ENCODE results near the gene EFNB3.

Gene EFNB3

GRCh38 chr17:7703584-7704479, 1.2 kb upstream of the EFNB3 start:
- H3K9me3 ChIP-seq (ENCODE audit: insufficient read depth, low read depth, low read length): no peaks in the 10 kb centered on the region
- peaks cover 26% of the 10 kb centered on the region for H3K27me3 ChIP-seq (ENCODE audit: insufficient read depth, low read length)
- no peak overlapping the region for H3K27ac ChIP-seq (ENCODE audit: low read length)
- peak overlapping the region; percentile 79 for H3K4me3 ChIP-seq (ENCODE audit: low read length)
- peak overlapping the region; percentile 66; the same call in 1 of the 2 replicates for H3K9ac ChIP-seq (ENCODE audit: low read depth, low read length)
- peaks cover 13% of the 10 kb centered on the region; the same call in 1 of the 2 replicates for H3K36me3 ChIP-seq (ENCODE audit: insufficient read depth, low read depth, low read length)
- peaks cover 12% of the 10 kb centered on the region; the same call in 1 of the 2 replicates for H3K4me1 ChIP-seq (ENCODE audit: insufficient read depth, low read length)

GRCh38 chr17:7705269-7706255, 560 bp downstream of the EFNB3 start:
- H3K36me3 ChIP-seq (ENCODE audit: insufficient read depth, low read depth, low read length): peaks cover 11% of the 10 kb centered on the region; the same call in 1 of the 2 replicates
- H3K27me3 ChIP-seq (ENCODE audit: insufficient read depth, low read length): peaks cover 26% of the 10 kb centered on the region
- H3K4me3 ChIP-seq (ENCODE audit: low read length): peak overlapping the region; percentile 79
- H3K9ac ChIP-seq (ENCODE audit: low read depth, low read length): peak overlapping the region; percentile 38; the same call in 1 of the 2 replicates
- H3K27ac ChIP-seq (ENCODE audit: low read length): no peak overlapping the region
- H3K4me1 ChIP-seq (ENCODE audit: insufficient read depth, low read length): peaks cover 12% of the 10 kb centered on the region; the same call in 1 of the 2 replicates
- H3K9me3 ChIP-seq (ENCODE audit: insufficient read depth, low read depth, low read length): no peaks in the 10 kb centered on the region

- H3K27me3 ChIP-seq (ENCODE audit: insufficient read depth, low read length): peaks cover 31% of the 10 kb centered on the region
- 0 out of 2 replicates have a peak, but pooled peaks cover 3% of the 10 kb centered on the region for H3K36me3 ChIP-seq (ENCODE audit: insufficient read depth, low read depth, low read length)
- H3K9me3 ChIP-seq (ENCODE audit: insufficient read depth, low read depth, low read length): no peaks in the 10 kb centered on the region
- peaks cover 20% of the 10 kb centered on the region; the same call in 1 of the 2 replicates for H3K4me1 ChIP-seq (ENCODE audit: insufficient read depth, low read length)
- H3K9ac ChIP-seq (ENCODE audit: low read depth, low read length): no peak overlapping the region
- H3K27ac ChIP-seq (ENCODE audit: low read length): no peak overlapping the region
- peak overlapping the region; percentile 79; the same call in 1 of the 2 replicates for H3K4me3 ChIP-seq (ENCODE audit: low read length)
Measured at GRCh38 chr17:7706631-7707354, 1.8 kb downstream of the EFNB3 start.

- Histone ChIP-seq H3K4me3 (ENCODE audit: low read length) (no peak overlapping the region), H3K9me3 (ENCODE audit: insufficient read depth, low read depth, low read length) (no peaks in the 10 kb centered on the region), H3K27me3 (ENCODE audit: insufficient read depth, low read length) (peaks cover 38% of the 10 kb centered on the region), H3K4me1 (ENCODE audit: insufficient read depth, low read length) (peaks cover 26% of the 10 kb centered on the region; the same call in 1 of the 2 replicates), H3K27ac (ENCODE audit: low read length) (no peak overlapping the region), H3K36me3 (ENCODE audit: insufficient read depth, low read depth, low read length) (0 out of 2 replicates have a peak, but pooled peaks cover 3% of the 10 kb centered on the region), H3K9ac (ENCODE audit: low read depth, low read length) (no peak overlapping the region)
Measured at GRCh38 chr17:7707446-7707845, 2.4 kb downstream of the EFNB3 start.

- Histone ChIP-seq H3K9me3 (ENCODE audit: insufficient read depth, low read depth, low read length) (no peaks in the 10 kb centered on the region), H3K4me3 (ENCODE audit: low read length) (no peak overlapping the region), H3K27ac (ENCODE audit: low read length) (no peak overlapping the region), H3K36me3 (ENCODE audit: insufficient read depth, low read depth, low read length) (no peaks in the 10 kb centered on the region), H3K27me3 (ENCODE audit: insufficient read depth, low read length) (peaks cover 43% of the 10 kb centered on the region), H3K9ac (ENCODE audit: low read depth, low read length) (no peak overlapping the region), H3K4me1 (ENCODE audit: insufficient read depth, low read length) (peaks cover 30% of the 10 kb centered on the region; the same call in 1 of the 2 replicates)
Measured at GRCh38 chr17:7707858-7708750, 3.1 kb downstream of the EFNB3 start.

GRCh38 chr17:7709031-7709430, 4.0 kb downstream of the EFNB3 start:
- H3K36me3 ChIP-seq (ENCODE audit: insufficient read depth, low read depth, low read length): no peaks in the 10 kb centered on the region
- peaks cover 28% of the 10 kb centered on the region; the same call in 1 of the 2 replicates for H3K4me1 ChIP-seq (ENCODE audit: insufficient read depth, low read length)
- H3K4me3 ChIP-seq (ENCODE audit: low read length): no peak overlapping the region
- peaks cover 39% of the 10 kb centered on the region for H3K27me3 ChIP-seq (ENCODE audit: insufficient read depth, low read length)
- H3K9me3 ChIP-seq (ENCODE audit: insufficient read depth, low read depth, low read length): no peaks in the 10 kb centered on the region
- no peak overlapping the region for H3K9ac ChIP-seq (ENCODE audit: low read depth, low read length)
- H3K27ac ChIP-seq (ENCODE audit: low read length): no peak overlapping the region

- peaks cover 33% of the 10 kb centered on the region for H3K27me3 ChIP-seq (ENCODE audit: insufficient read depth, low read length)
- H3K36me3 ChIP-seq (ENCODE audit: insufficient read depth, low read depth, low read length): no peaks in the 10 kb centered on the region
- no peaks in the 10 kb centered on the region for H3K9me3 ChIP-seq (ENCODE audit: insufficient read depth, low read depth, low read length)
- H3K27ac ChIP-seq (ENCODE audit: low read length): no peak overlapping the region
- H3K9ac ChIP-seq (ENCODE audit: low read depth, low read length): no peak overlapping the region
- H3K4me3 ChIP-seq (ENCODE audit: low read length): no peak overlapping the region
- peaks cover 28% of the 10 kb centered on the region; the same call in 1 of the 2 replicates for H3K4me1 ChIP-seq (ENCODE audit: insufficient read depth, low read length)
Measured at GRCh38 chr17:7710301-7710700, 5.3 kb downstream of the EFNB3 start.

GRCh38 chr17:7711051-7711755, 6.2 kb downstream of the EFNB3 start:
- peak overlapping the region; percentile 32; the same call in 1 of the 2 replicates for H3K4me3 ChIP-seq (ENCODE audit: low read length)
- H3K9me3 ChIP-seq (ENCODE audit: insufficient read depth, low read depth, low read length): no peaks in the 10 kb centered on the region
- peaks cover 27% of the 10 kb centered on the region for H3K27me3 ChIP-seq (ENCODE audit: insufficient read depth, low read length)
- no peaks in the 10 kb centered on the region for H3K36me3 ChIP-seq (ENCODE audit: insufficient read depth, low read depth, low read length)
- no peak overlapping the region for H3K9ac ChIP-seq (ENCODE audit: low read depth, low read length)
- peaks cover 27% of the 10 kb centered on the region; the same call in 1 of the 2 replicates for H3K4me1 ChIP-seq (ENCODE audit: insufficient read depth, low read length)
- no peak overlapping the region for H3K27ac ChIP-seq (ENCODE audit: low read length)

GRCh38 chr17:7712111-7712771, 7.2 kb downstream of the EFNB3 start:
- H3K36me3 ChIP-seq (ENCODE audit: insufficient read depth, low read depth, low read length): no peaks in the 10 kb centered on the region
- H3K9me3 ChIP-seq (ENCODE audit: insufficient read depth, low read depth, low read length): no peaks in the 10 kb centered on the region
- peaks cover 17% of the 10 kb centered on the region for H3K27me3 ChIP-seq (ENCODE audit: insufficient read depth, low read length)
- no peak overlapping the region; the same call in 1 of the 2 replicates for H3K9ac ChIP-seq (ENCODE audit: low read depth, low read length)
- H3K27ac ChIP-seq (ENCODE audit: low read length): no peak overlapping the region
- H3K4me1 ChIP-seq (ENCODE audit: insufficient read depth, low read length): peaks cover 28% of the 10 kb centered on the region; the same call in 1 of the 2 replicates
- peak overlapping the region; percentile 32; the same call in 1 of the 2 replicates for H3K4me3 ChIP-seq (ENCODE audit: low read length)

Measured in iPS-20b (cell line).